Tibial nerve (tissue), 4 donors: ENCODE results near the gene PRICKLE1. TPM values are rescaled to one million over a fixed set of nuclear protein-coding genes. Genes with fewer than 3 reads are reported as not detected.

Experiments used
- DNase-seq, 2 donors: peaks; one replicate each; pipeline ENCODE4 v3.0.0-alpha.2; 2019; ENCODE audit warnings: low spot score in 2 of 2
- H3K27ac ChIP-seq, 4 donors: fragments of 200-600 bp; sonication (generic) in 3 of 4; one replicate each; pipeline ENCODE4 v1.5.1; 2017 to 2019; ENCODE audit warnings: mild to moderate bottlenecking in 1 of 4
- H3K27me3 ChIP-seq, 2 donors: fragments of 200-600 bp; sonication (generic) in 1 of 2; one replicate each; pipeline versions ENCODE4 v1.5.1 to v1.6.0; 2017 to 2019
- H3K36me3 ChIP-seq, 3 donors: fragments of 200-600 bp; sonication (generic); one replicate each; pipeline ENCODE4 v1.5.1; 2018 to 2019
- H3K4me1 ChIP-seq, 4 donors: fragments of 200-600 bp; sonication (generic) in 3 of 4; one replicate each; pipeline ENCODE4 v1.5.1; 2017 to 2019
- H3K4me3 ChIP-seq, 4 donors: fragments of 200-600 bp; sonication (generic) in 3 of 4; one replicate each; pipeline ENCODE4 v1.5.1; 2017 to 2019; ENCODE audit warnings: mild to moderate bottlenecking in 1 of 4, moderate library complexity in 1 of 4
- H3K9me3 ChIP-seq, 4 donors: fragments of 200-600 bp; sonication (generic) in 3 of 4; one replicate each; pipeline ENCODE4 v1.5.1; 2017 to 2019
- CTCF ChIP-seq, 5 experiments: fragments of 200-600 bp in 3 of 5; fragments of 450-650 bp in 2 of 5; sonication (generic) in 3 of 5; IDR thresholded peaks; one replicate each; pipeline ENCODE4 v1.5.1; 2016 to 2019; ENCODE audit warnings: antibody characterized with exemption in 5 of 5, mild to moderate bottlenecking in 3 of 5, moderate library complexity in 2 of 5
- EP300 ChIP-seq, 2 donors: sonication (generic); formaldehyde crosslinking; IDR thresholded peaks; one replicate each; pipeline ENCODE4 v1.6.1; 2017; ENCODE audit warnings: antibody characterized with exemption in 2 of 2, mild to moderate bottlenecking in 1 of 2
- POLR2A ChIP-seq, 2 donors: fragments of 450-650 bp; IDR thresholded peaks; one replicate each; pipeline ENCODE4 v1.6.1; 2017; ENCODE audit warnings: antibody characterized with exemption in 2 of 2, mild to moderate bottlenecking in 2 of 2, moderate library complexity in 2 of 2
- WGBS, 2 donors: methylation state at CpG; one replicate each; pipeline ENCODE4 v1.1.5; 2018; 5-methylcytosine and 5-hydroxymethylcytosine counted together
- small RNA-seq: library from RNA; depleted of rRNA; stranded (forward); fragments of <200 nt; gene quantifications from one replicate; pipeline ENCODE3, GENCODE V24; 2016
- total RNA-seq, 4 donors: library from RNA; depleted of rRNA; stranded (reverse); fragments of >200 nt; gene quantifications; one replicate each; pipeline ENCODE4 v1.1.0, GENCODE V29; 2016

PRICKLE1 gene
- total RNA-seq, 4 donors from 2014 or later: 21.6 to 51.7 (median 34.5) TPM

- 46 to 57% methylated on average over 1 of the region's 1 CpG for WGBS, 2 donors
- H3K9me3 ChIP-seq: no peaks in the 10 kb centered on the region
- TF ChIP-seq POLR2A (IDR thresholded peaks at IDR 0.05): no peak
- TF ChIP-seq CTCF (IDR thresholded peaks at IDR 0.05): no peak
- TF ChIP-seq EP300 (IDR thresholded peaks at IDR 0.05): no peak
- no peaks in the 10 kb centered on the region for H3K4me1 ChIP-seq
- no peak overlapping the region for H3K27ac ChIP-seq
- H3K27me3 ChIP-seq: no peaks in the 10 kb centered on the region
- no peak overlapping the region for H3K4me3 ChIP-seq
- DNase-seq: no peak
- H3K36me3 ChIP-seq: peaks cover 0 to 17% (median 0%) of the 10 kb centered on the region in 3 donors
Observed at GRCh38 chr12:42410340-42410739, 179.2 kb downstream of the PRICKLE1 start.

- Histone ChIP-seq H3K4me3 (no peak overlapping the region), H3K36me3 (peaks cover 0 to 25% (median 0%) of the 10 kb centered on the region in 3 donors), H3K4me1 (no peaks in the 10 kb centered on the region), H3K27ac (no peak overlapping the region), H3K9me3 (no peaks in the 10 kb centered on the region), H3K27me3 (no peaks in the 10 kb centered on the region)
- 58 to 67% methylated on average over 2 of the region's 2 CpGs for WGBS, 2 donors
- no peak for TF ChIP-seq POLR2A (IDR thresholded peaks at IDR 0.05)
- TF ChIP-seq CTCF (IDR thresholded peaks at IDR 0.05): no peak
- no peak for TF ChIP-seq EP300 (IDR thresholded peaks at IDR 0.05)
- no peak for DNase-seq
Observed at GRCh38 chr12:42409471-42409870, 180.1 kb downstream of the PRICKLE1 start.

- no peak for TF ChIP-seq EP300 (IDR thresholded peaks at IDR 0.05)
- no peak for TF ChIP-seq CTCF (IDR thresholded peaks at IDR 0.05)
- no peak for TF ChIP-seq POLR2A (IDR thresholded peaks at IDR 0.05)
- Histone ChIP-seq H3K9me3 (no peaks in the 10 kb centered on the region), H3K4me3 (no peak overlapping the region), H3K27me3 (no peaks in the 10 kb centered on the region), H3K4me1 (no peaks in the 10 kb centered on the region), H3K27ac (no peak overlapping the region), H3K36me3 (peaks cover 0 to 32% (median 0%) of the 10 kb centered on the region in 3 donors)
- 96 to 100% methylated on average over 1 of the region's 1 CpG for WGBS, 2 donors
- no peak for DNase-seq
Observed at GRCh38 chr12:42407306-42407705, 182.2 kb downstream of the PRICKLE1 start.

Small RNAs within 50 kb of the gene (small RNA-seq; reads per million reads assigned to genes)
- gene AC079600.1: not detected
- gene AC079600.2: not detected
- gene RF00019: not detected
